Activated CD8-positive, alpha-beta T cell treated with anti-CD3 and anti-CD28 coated beads, Interleukin-2, amount 10 ng/mL, durations not matched to agents 7 days and 5 days (primary cell): Measurements from ENCODE around the gene REG4. TPM values are rescaled to one million over a fixed set of nuclear protein-coding genes. Genes with fewer than 3 reads are reported as not detected.
"Not testable (repeated sequence)": the region's sequence is repeated elsewhere in the genome, so short reads cannot be mapped to it uniquely, and the experiment has no call there.

Experiments
- ATAC-seq: fragments of 150-1000 bp; cut with Tn5 transposase; one replicate; pipeline ENCODE4 v1.10.0; 2021; ENCODE audit warnings: moderate library complexity
- CTCF ChIA-PET: fragments of 350-600 bp; sonication (Branson Sonifier 250); formaldehyde crosslinking; loops from one replicate; lab custom pipeline; 2021; ENCODE audit warnings: antibody characterized with exemption; lab: Charles Lee
- POLR2A ChIA-PET: fragments of 350-600 bp; sonication (Branson Sonifier 250); formaldehyde crosslinking; loops from one replicate; lab custom pipeline; 2021; ENCODE audit warnings: antibody characterized with exemption; lab: Charles Lee
- DNase-seq: peaks from one replicate; pipeline ENCODE4 v3.0.0-alpha.2; 2020
- H3K27ac Mint-ChIP-seq: one replicate; pipeline ENCODE4 v1.8.0; 2021; ENCODE audit warnings: mild to moderate bottlenecking, mixed read lengths
- H3K27me3 Mint-ChIP-seq: one replicate; pipeline ENCODE4 v1.8.0; 2021; ENCODE audit warnings: low read depth, mixed read lengths
- H3K36me3 Mint-ChIP-seq: one replicate; pipeline ENCODE4 v1.8.0; 2021; ENCODE audit warnings: low read depth, mixed read lengths
- H3K4me1 Mint-ChIP-seq: one replicate; pipeline ENCODE4 v1.8.0; 2021; ENCODE audit warnings: low read depth, mixed read lengths
- H3K4me3 Mint-ChIP-seq: one replicate; pipeline ENCODE4 v1.8.0; 2021; ENCODE audit warnings: mild to moderate bottlenecking, mixed read lengths
- H3K9me3 Mint-ChIP-seq: one replicate; pipeline ENCODE4 v1.8.0; 2022; ENCODE audit warnings: mixed read lengths; ENCODE audit not compliant: insufficient read depth
- total RNA-seq, 2 experiments: library from RNA; stranded (reverse); gene quantifications; one replicate each; pipeline ENCODE4 v1.2.3, GENCODE V29; 2021

REG4 gene
- total RNA-seq, 2 experiments from 2014 or later: 14.6 to 15.3 TPM

DNA sequence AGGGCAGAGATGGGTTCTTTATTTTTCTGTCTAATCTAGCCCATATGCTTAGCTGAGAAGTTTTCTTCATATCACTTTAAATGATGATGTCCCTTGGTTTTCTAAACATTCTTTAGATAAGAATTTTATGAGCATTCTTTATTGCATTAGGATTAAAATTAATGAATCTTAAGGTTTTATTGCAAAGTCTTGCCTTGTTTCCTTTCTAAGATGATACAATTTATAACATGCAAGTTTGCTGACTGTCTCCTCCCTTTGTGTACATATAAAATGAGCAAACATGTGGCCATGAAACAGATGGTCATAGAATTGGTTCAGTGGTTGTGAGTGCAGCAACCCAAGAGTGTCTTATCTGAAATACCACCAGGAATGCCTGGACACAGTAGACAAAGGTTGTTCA is 17.7 kb upstream of the REG4 start:
- DNase-seq, H3K9me3 Mint-ChIP-seq, H3K36me3 Mint-ChIP-seq, ATAC-seq, H3K27ac Mint-ChIP-seq, H3K4me3 Mint-ChIP-seq, POLR2A ChIA-PET, H3K4me1 Mint-ChIP-seq: not testable (repeated sequence)
- peaks cover 38% of the 10 kb centered on the region for H3K27me3 Mint-ChIP-seq
- CTCF ChIA-PET: interaction anchor here (1.2 kb wide), 1 partner anchor 10 kb away, joined by 3 read pairs; no protein-coding TSS in a partner anchor

DNA sequence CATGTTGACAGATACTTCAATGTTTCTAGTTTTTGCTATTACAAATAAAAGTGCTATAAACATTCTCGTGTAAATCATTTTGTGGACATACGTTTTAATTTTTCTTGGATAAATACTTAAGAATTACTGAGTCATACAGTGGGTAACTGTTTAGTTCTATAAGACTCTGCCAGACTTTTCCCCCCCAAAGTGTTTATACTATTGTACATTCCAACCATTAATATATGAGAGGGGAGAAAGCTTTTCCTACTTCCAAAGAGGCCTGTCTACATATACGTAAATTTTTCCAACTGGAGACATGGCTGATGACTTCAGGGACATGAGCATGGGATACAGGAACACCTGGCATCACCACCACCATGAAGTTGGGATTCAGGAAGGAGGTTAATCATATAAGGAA is 17.0 kb upstream of the REG4 start:
- no peak overlapping the region for H3K27ac Mint-ChIP-seq
- ATAC-seq (no peak), DNase-seq (no peak)
- no peak overlapping the region for H3K4me3 Mint-ChIP-seq
- no peaks in the 10 kb centered on the region for H3K4me1 Mint-ChIP-seq
- ChIA-PET CTCF (interaction anchor here (1.6 kb wide), 1 partner anchor 13 kb away, joined by 4 read pairs; no protein-coding TSS in a partner anchor), POLR2A (no interaction called here)
- no peaks in the 10 kb centered on the region for H3K9me3 Mint-ChIP-seq
- H3K36me3 Mint-ChIP-seq: no peaks in the 10 kb centered on the region
- H3K27me3 Mint-ChIP-seq: peaks cover 42% of the 10 kb centered on the region

DNA sequence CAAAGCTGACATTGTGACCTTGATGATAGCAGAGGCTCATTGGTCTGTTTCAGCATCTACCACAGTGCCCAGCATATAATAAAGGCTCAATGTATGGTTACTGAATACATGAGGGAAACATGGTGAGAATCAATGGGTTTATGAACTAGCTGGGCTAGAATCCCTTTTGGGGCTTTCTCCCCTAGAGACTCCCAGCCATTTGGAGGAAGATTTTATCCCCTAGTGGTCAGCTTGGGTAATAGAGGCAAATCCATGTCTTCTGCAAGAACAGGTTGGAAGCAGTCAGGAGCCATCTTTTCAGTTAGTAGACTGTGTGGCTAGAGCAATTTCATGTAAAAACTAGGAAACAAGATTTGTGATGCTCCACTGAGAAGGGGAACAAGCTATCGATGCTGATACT is 15.8 kb upstream of the REG4 start:
- no peak overlapping the region for H3K4me3 Mint-ChIP-seq
- no peaks in the 10 kb centered on the region for H3K4me1 Mint-ChIP-seq
- no peak for ATAC-seq

DNA sequence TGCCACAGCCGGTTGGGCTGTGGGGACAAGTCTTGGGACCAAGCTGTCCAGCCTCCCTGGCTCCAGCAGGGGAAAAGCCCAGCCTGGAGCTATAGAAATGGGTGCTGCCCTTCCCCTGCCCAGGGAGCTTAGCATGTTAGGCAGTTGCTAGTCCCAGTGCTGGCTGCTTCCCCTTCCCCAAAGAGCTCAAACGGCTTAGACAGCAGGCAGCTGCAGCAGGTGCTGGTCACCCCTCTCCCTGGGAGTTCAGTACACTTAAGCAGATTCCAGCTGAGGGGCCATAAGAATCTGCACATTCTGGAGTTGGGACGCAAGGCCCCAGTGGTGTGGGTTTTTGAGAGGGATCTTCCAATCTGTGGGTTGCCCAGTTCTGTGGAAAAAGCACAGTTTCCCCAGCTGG is 11.1 kb upstream of the REG4 start:
- H3K9me3 Mint-ChIP-seq: no peaks in the 10 kb centered on the region
- ChIA-PET CTCF (interaction anchor here (1.0 to 6.9 kb wide), 2 partner anchors 13 to 14 kb away, joined by 3 to 34 read pairs; no protein-coding TSS in a partner anchor), POLR2A (no interaction called here)
- no peak overlapping the region for H3K4me3 Mint-ChIP-seq
- no peaks in the 10 kb centered on the region for H3K4me1 Mint-ChIP-seq
- DNase-seq: no peak
- no peak for ATAC-seq
- H3K27ac Mint-ChIP-seq: no peak overlapping the region
- H3K27me3 Mint-ChIP-seq: peaks cover 47% of the 10 kb centered on the region
- no peaks in the 10 kb centered on the region for H3K36me3 Mint-ChIP-seq

More for the DNA sequence above, 15.8 kb upstream of the REG4 start:
- Mint-ChIP-seq H3K27me3 (peaks cover 37% of the 10 kb centered on the region), H3K36me3 (no peaks in the 10 kb centered on the region), H3K27ac (no peak overlapping the region), H3K9me3 (no peaks in the 10 kb centered on the region)
- POLR2A ChIA-PET: no interaction called here
- CTCF ChIA-PET: interaction anchor here (0.9 to 6.9 kb wide), 6 partner anchors 12 to 43 kb away, joined by 3 to 34 read pairs (median 4); no protein-coding TSS in a partner anchor
- no peak for DNase-seq

DNA sequence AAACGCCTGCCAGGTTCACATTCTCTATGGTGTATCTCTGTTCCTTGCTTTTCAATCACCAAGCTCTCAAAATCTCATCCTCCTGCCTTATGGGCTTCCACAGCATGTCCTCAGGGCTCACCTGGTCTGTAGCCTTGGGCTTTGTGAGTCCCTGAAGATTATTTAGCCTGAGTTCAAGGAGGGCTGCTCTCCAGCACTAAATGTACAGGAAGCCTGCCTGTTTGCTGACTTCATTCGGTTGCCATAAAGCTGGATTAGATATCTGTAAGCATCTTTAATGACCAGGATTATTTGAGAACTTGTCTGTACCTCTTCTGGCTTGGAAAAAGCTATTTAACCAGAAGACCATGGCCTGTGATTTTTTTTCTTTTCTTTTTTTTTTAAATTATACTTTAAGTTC is 6.9 kb upstream of the REG4 start:
- ATAC-seq (no peak), DNase-seq (no peak)
- Mint-ChIP-seq H3K4me1 (no peaks in the 10 kb centered on the region), H3K36me3 (no peaks in the 10 kb centered on the region), H3K9me3 (no peaks in the 10 kb centered on the region), H3K27me3 (peaks cover 60% of the 10 kb centered on the region), H3K27ac (no peak overlapping the region), H3K4me3 (no peak overlapping the region)
- POLR2A ChIA-PET: no interaction called here
- CTCF ChIA-PET: interaction anchor here (0.9 to 1.0 kb wide), 2 partner anchors 9 kb away, joined by 3 to 4 read pairs; no protein-coding TSS in a partner anchor

DNA sequence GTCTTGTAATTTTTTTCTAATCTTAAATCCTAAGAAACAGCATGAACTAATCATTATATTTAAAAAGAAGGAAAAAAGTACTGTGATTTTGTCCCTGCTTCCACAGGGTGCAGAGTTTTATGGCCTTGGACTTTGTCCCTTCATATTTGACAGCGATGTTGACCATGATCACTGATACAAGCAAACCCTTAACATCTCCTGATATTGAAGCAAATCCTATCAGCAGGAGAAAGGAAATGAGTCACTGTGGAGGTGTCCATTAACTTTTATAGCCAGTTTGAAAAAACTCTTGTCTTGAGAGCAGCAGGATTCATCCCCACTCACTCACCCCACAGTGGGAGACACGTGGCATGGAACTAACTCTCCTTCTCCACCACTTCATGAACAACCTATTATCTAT is 5.1 kb upstream of the REG4 start:
- H3K36me3 Mint-ChIP-seq: no peaks in the 10 kb centered on the region
- no peaks in the 10 kb centered on the region for H3K9me3 Mint-ChIP-seq
- H3K4me3 Mint-ChIP-seq: no peak overlapping the region
- CTCF ChIA-PET: interaction anchor here (1.4 to 1.6 kb wide), 3 partner anchors 11 to 72 kb away, joined by 3 to 9 read pairs (median 4); no protein-coding TSS in a partner anchor
- ATAC-seq (no peak), DNase-seq (no peak)
- no peaks in the 10 kb centered on the region for H3K4me1 Mint-ChIP-seq
- H3K27ac Mint-ChIP-seq: no peak overlapping the region
- POLR2A ChIA-PET: no interaction called here
- H3K27me3 Mint-ChIP-seq: peaks cover 60% of the 10 kb centered on the region

DNA sequence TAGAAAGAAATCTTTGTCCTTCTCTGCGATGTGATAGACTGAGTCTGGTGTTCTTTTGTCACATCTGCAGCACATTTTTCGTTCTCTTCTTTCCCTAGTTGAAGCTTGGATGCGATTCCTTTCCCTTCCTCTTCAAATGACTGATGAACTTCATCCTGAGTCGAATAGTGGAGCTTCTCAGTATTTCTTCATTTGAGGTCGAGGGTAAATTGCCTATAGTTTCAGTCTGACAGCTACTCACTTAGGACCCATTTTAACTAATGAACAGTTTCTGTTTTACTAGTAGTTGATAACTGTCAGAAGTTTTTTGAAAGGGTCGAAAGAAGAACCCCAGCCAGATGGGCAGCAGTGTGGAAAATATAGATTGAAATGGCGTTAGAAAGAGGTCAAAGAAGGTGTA is 4.7 kb upstream of the REG4 start:
- Mint-ChIP-seq H3K27ac (no peak overlapping the region), H3K36me3 (no peaks in the 10 kb centered on the region), H3K9me3 (no peaks in the 10 kb centered on the region), H3K27me3 (peaks cover 56% of the 10 kb centered on the region), H3K4me3 (no peak overlapping the region), H3K4me1 (no peaks in the 10 kb centered on the region)
- ChIA-PET POLR2A (no interaction called here), CTCF (interaction anchor here (0.7 to 1.7 kb wide), 6 partner anchors 10 to 72 kb away, joined by 3 to 9 read pairs (median 4); no protein-coding TSS in a partner anchor)
- DNase-seq (no peak), ATAC-seq (no peak)

DNA sequence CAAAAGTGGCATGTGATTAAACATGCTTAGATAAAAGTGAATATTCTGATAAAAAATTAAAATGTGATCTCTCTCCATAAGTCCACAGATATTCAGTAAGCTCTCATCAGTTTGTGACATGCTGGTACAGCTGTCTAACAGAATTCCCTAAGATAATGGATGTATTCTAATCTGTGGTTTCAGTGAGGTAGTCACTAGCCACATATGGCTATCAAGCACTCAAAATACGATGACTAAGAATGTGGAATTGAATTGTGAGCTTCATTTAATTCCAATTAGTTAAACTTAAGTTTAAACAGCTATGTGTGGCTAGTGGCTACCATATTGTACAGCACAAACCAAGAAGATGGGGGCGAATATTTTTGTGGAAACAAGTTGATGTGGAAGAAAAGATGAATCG is 4.1 kb upstream of the REG4 start:
- Mint-ChIP-seq H3K4me1 (no peaks in the 10 kb centered on the region), H3K36me3 (no peaks in the 10 kb centered on the region), H3K4me3 (no peak overlapping the region), H3K27ac (no peak overlapping the region), H3K9me3 (no peaks in the 10 kb centered on the region), H3K27me3 (peaks cover 53% of the 10 kb centered on the region)
- POLR2A ChIA-PET: no interaction called here
- DNase-seq (no peak), ATAC-seq (no peak)
- CTCF ChIA-PET: interaction anchor here (0.7 to 1.7 kb wide), 6 partner anchors 10 to 71 kb away, joined by 3 to 9 read pairs (median 4); no protein-coding TSS in a partner anchor

DNA sequence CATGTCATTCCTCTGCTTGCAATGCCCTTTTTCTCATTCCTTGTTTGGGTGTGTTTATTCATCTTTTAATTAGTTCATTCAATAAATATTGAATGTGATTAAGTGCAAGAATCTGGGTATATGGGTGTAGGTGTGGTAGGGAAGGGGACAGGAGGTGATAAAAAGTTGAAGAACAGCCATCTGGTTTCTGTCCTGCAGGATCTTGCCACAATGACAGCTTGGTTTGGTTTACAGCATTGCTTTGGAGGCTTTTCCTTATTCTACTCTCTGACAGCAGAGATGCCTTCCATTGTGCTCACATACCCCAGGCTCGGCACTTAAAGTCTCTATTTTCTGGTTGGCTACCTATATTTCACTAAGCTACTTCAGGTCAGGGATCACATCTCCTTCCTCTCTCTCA is 3.0 kb upstream of the REG4 start:
- Mint-ChIP-seq H3K4me3 (no peak overlapping the region), H3K4me1 (peaks cover under 1% of the 10 kb centered on the region), H3K27ac (no peak overlapping the region), H3K27me3 (peaks cover 44% of the 10 kb centered on the region), H3K9me3 (no peaks in the 10 kb centered on the region), H3K36me3 (no peaks in the 10 kb centered on the region)
- CTCF ChIA-PET: interaction anchor here (1.7 kb wide), 1 partner anchor 11 kb away, joined by 5 read pairs; no protein-coding TSS in a partner anchor
- ATAC-seq: no peak
- POLR2A ChIA-PET: no interaction called here
- no peak for DNase-seq

DNA sequence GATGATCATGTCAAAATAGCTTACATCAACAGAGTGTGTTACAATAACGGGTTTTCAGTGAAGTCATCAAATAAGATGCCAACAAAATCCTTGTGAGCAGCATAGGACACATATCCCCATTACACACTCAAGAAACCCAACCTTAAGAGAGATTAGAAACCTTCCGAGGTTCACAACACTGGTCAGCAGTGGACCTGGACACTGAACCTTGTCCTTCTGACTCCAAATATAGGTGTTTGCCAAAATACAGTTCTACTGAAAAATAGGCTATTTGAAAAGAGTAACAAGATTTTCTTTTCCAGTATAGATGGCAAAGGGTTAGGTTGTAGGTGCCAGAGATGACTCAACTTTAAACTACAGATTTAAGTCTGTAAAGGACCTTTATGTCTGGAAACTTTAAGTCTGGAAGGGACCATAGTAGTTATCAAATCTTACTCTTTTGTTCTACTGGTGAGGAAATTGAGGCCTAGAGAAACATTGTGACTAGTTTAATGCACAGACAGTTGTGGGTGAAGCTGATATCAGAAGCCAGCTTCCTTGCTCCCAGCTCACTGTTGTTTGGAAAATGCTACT is 811 bp upstream of the REG4 start:
- Mint-ChIP-seq H3K27me3 (peaks cover 54% of the 10 kb centered on the region), H3K9me3 (no peaks in the 10 kb centered on the region), H3K27ac (no peak overlapping the region), H3K36me3 (no peaks in the 10 kb centered on the region), H3K4me3 (no peak overlapping the region), H3K4me1 (peaks cover 9% of the 10 kb centered on the region)
- no peak for DNase-seq
- ChIA-PET POLR2A (no interaction called here), CTCF (interaction anchor here (1.1 to 2.2 kb wide), 4 partner anchors 13 to 74 kb away, joined by 3 to 9 read pairs (median 4); no protein-coding TSS in a partner anchor)
- no peak for ATAC-seq

DNA sequence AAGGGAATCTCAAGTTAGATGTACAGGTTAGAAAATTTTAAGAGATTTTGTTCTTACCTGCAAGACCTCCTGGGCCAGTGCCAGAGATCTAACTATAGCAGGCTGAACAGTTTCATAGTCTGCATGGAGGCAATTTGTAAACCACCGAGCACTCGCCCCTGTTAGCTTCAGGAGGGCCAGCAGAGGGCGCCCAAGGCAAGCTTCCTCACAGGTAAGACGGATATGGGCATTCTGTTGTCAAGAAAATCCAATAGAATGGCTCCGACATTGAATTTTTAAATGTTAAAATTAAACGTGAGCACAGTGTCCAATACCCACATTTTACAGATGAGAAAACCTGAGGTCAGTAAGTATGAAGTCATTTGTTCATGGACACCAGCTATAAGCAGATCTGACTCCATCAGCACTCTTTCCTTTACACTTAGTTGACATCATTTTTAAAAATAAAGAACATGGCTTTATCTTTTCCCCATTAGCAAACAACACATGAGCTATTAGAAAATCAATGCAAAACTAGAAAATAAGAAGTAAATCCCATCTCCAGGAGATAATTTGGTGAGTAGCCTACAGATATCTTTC is 2.2 kb downstream of the REG4 start:
- Mint-ChIP-seq H3K4me1 (peaks cover 9% of the 10 kb centered on the region), H3K36me3 (no peaks in the 10 kb centered on the region), H3K9me3 (no peaks in the 10 kb centered on the region), H3K27ac (no peak overlapping the region), H3K4me3 (no peak overlapping the region), H3K27me3 (peaks cover 39% of the 10 kb centered on the region)
- POLR2A ChIA-PET: interaction anchor here (0.6 to 1.0 kb wide), 2 partner anchors 12 to 65 kb away, joined by 3 read pairs; no protein-coding TSS in a partner anchor
- ATAC-seq (peak; percentile 97), DNase-seq (peak; percentile 84)
- CTCF ChIA-PET: interaction anchor here (0.8 to 4.1 kb wide), 34 partner anchors 9 to 161 kb away, joined by 3 to 48 read pairs (median 5); partner anchors contain the start of gene HMGCS2

DNA sequence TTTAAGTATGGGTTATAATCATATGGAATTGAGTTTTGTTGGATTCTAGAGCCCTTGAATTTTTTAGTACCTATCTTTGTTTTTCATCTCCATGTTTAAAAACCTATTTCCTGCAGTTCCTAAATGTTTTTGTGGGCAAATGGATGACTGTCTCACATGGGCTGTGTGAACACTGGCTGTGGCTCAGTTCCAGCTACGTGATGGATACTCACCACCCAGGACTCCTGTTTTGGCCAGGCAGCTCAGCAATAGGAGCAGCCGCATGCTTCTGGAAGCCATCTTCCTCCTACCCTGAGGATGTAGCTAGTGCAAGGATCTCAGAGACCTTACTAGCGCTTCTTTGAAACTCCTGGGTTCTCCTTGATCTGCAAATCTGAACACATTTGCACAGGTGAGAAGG is 2.8 kb downstream of the REG4 start:
- POLR2A ChIA-PET: interaction anchor here (1.0 kb wide), 1 partner anchor 12 kb away, joined by 3 read pairs; no protein-coding TSS in a partner anchor
- CTCF ChIA-PET: interaction anchor here (0.8 to 4.1 kb wide), 32 partner anchors 9 to 162 kb away, joined by 3 to 48 read pairs (median 5); partner anchors contain the start of gene HMGCS2
- H3K9me3 Mint-ChIP-seq: no peaks in the 10 kb centered on the region

More for the DNA sequence above, 2.8 kb downstream of the REG4 start:
- H3K27me3 Mint-ChIP-seq: peaks cover 35% of the 10 kb centered on the region
- DNase-seq (no peak), ATAC-seq (peak; percentile 14)
- no peaks in the 10 kb centered on the region for H3K36me3 Mint-ChIP-seq
- H3K27ac Mint-ChIP-seq: no peak overlapping the region
- no peak overlapping the region for H3K4me3 Mint-ChIP-seq
- peaks cover 9% of the 10 kb centered on the region for H3K4me1 Mint-ChIP-seq
